Measurements from ENCODE around the gene OR5I1.
"Not testable (repeated sequence)": the region's sequence is repeated elsewhere in the genome, so short reads cannot be mapped to it uniquely, and the experiment has no call there.

Gene OR5I1

GRCh38 chr11:55936300-55936699 is at the start of gene OR5I1:
Gene OR5I1 (minus strand): TSS chr11:55936400. CDS start chr11:55936400, 0 bp downstream.
- TF ChIP-seq POLR2A (IDR thresholded peaks at IDR 0.05; ENCODE audit: low read length): no peak
- no peak for TF ChIP-seq GATA1 (IDR thresholded peaks at IDR 0.05; ENCODE audit: low read depth, low read length)
- DNase-seq: no peak

GRCh38 chr11:55970935-55971334 is 34.7 kb upstream of the OR5I1 start:
- no peak for DNase-seq
- no peak for TF ChIP-seq GATA1 (IDR thresholded peaks at IDR 0.05; ENCODE audit: low read depth, low read length)
- TF ChIP-seq POLR2A (IDR thresholded peaks at IDR 0.05; ENCODE audit: low read length): no peak

- TF ChIP-seq POLR2A (IDR thresholded peaks at IDR 0.05; ENCODE audit: low read length): no peak
- TF ChIP-seq GATA1 (IDR thresholded peaks at IDR 0.05; ENCODE audit: low read depth, low read length): no peak
- DNase-seq: no peak
These were observed 33.6 kb upstream of the OR5I1 start, which contains the start of gene OR10AG1 for GRCh38 chr11:55969845-55970244. Gene OR10AG1 (minus strand): TSS chr11:55969945. CDS start chr11:55969907, 38 bp downstream.

GRCh38 chr11:55967914-55968313 is 31.7 kb upstream of the OR5I1 start:
- no peak for DNase-seq
- TF ChIP-seq GATA1 (IDR thresholded peaks at IDR 0.05; ENCODE audit: low read depth, low read length): no peak
- TF ChIP-seq POLR2A (IDR thresholded peaks at IDR 0.05; ENCODE audit: low read length): no peak

- no peak for DNase-seq
- TF ChIP-seq POLR2A (IDR thresholded peaks at IDR 0.05; ENCODE audit: low read length): no peak
- TF ChIP-seq GATA1 (IDR thresholded peaks at IDR 0.05; ENCODE audit: low read depth, low read length): no peak
These were observed 30.2 kb upstream of the OR5I1 start for GRCh38 chr11:55966391-55966790.

- DNase-seq: no peak
- TF ChIP-seq POLR2A (IDR thresholded peaks at IDR 0.05; ENCODE audit: low read length): no peak
- TF ChIP-seq GATA1 (IDR thresholded peaks at IDR 0.05; ENCODE audit: low read depth, low read length): no peak
These were observed 20.3 kb upstream of the OR5I1 start for GRCh38 chr11:55956521-55956920.

GRCh38 chr11:55949330-55949729 is 13.1 kb upstream of the OR5I1 start:
- no peak for DNase-seq
- TF ChIP-seq GATA1 (IDR thresholded peaks at IDR 0.05; ENCODE audit: low read depth, low read length) (no peak), POLR2A (IDR thresholded peaks at IDR 0.05; ENCODE audit: low read length) (no peak)

GRCh38 chr11:55942785-55943392 is 6.7 kb upstream of the OR5I1 start:
- no peak for TF ChIP-seq POLR2A (IDR thresholded peaks at IDR 0.05; ENCODE audit: low read length)
- TF ChIP-seq GATA1 (IDR thresholded peaks at IDR 0.05; ENCODE audit: low read depth, low read length): no peak

GRCh38 chr11:55920537-55920936 is 15.7 kb downstream of the OR5I1 start:
- TF ChIP-seq GATA1 (IDR thresholded peaks at IDR 0.05; ENCODE audit: low read depth, low read length): no peak
- no peak for TF ChIP-seq POLR2A (IDR thresholded peaks at IDR 0.05; ENCODE audit: low read length)
- DNase-seq: no peak

More at GRCh38 chr11:55942785-55943392, 6.7 kb upstream of the OR5I1 start:
- peak; percentile 20 to 56 for DNase-seq

- no peak for DNase-seq
- no peak for TF ChIP-seq POLR2A (IDR thresholded peaks at IDR 0.05; ENCODE audit: low read length)
- TF ChIP-seq GATA1 (IDR thresholded peaks at IDR 0.05; ENCODE audit: low read depth, low read length): no peak
These were observed 21.7 kb downstream of the OR5I1 start, which contains the start of gene OR5W2 for GRCh38 chr11:55914482-55914881. Gene OR5W2 (minus strand): TSS chr11:55914582. CDS start chr11:55914582, 0 bp downstream.

- no peak for DNase-seq
These were observed 33.9 kb downstream of the OR5I1 start for GRCh38 chr11:55902308-55902707.

GRCh38 chr11:55895216-55895615 is 41.0 kb downstream of the OR5I1 start:
- no peak for DNase-seq
- TF ChIP-seq GATA1 (IDR thresholded peaks at IDR 0.05; ENCODE audit: low read depth, low read length) (no peak), POLR2A (IDR thresholded peaks at IDR 0.05; ENCODE audit: low read length) (no peak)

More at GRCh38 chr11:55902308-55902707, 33.9 kb downstream of the OR5I1 start:
- TF ChIP-seq POLR2A (IDR thresholded peaks at IDR 0.05; ENCODE audit: low read length): no peak
- TF ChIP-seq GATA1 (IDR thresholded peaks at IDR 0.05; ENCODE audit: low read depth, low read length): no peak

GRCh38 chr11:55885481-55885880 is 50.7 kb downstream of the OR5I1 start:
- not testable (repeated sequence) for DNase-seq

Data from erythroblast (primary cell).